Measurements from ENCODE around the gene PHF21B. TPM values are rescaled to one million over a fixed set of nuclear protein-coding genes. Genes with fewer than 3 reads are reported as not detected.

Gene PHF21B
- total RNA-seq, 1 experiment from 2014 or later: 5.9 TPM

GRCh38 chr22:44947846-44948245 lies 62.0 kb downstream of the PHF21B start:
- no peak for DNase-seq
- H3K27ac ChIP-seq (ENCODE audit: low read length): no peak overlapping the region
- H3K4me2 ChIP-seq (ENCODE audit: low read depth, low read length, poor library complexity, severe bottlenecking): no peak overlapping the region
- H3K9ac ChIP-seq (ENCODE audit: low read length): no peak overlapping the region
- H3K4me3 ChIP-seq (ENCODE audit: low read length): no peak overlapping the region
- H3K9me3 ChIP-seq (ENCODE audit: low read length): no peaks in the 10 kb centered on the region
- H3K27me3 ChIP-seq (ENCODE audit: low read length): no peaks in the 10 kb centered on the region
- no peak overlapping the region for H2AFZ ChIP-seq (ENCODE audit: low read length)
- no peaks in the 10 kb centered on the region for H4K20me1 ChIP-seq (ENCODE audit: insufficient read depth, low read depth, low read length)
- no peaks in the 10 kb centered on the region for H3K36me3 ChIP-seq (ENCODE audit: insufficient read depth, low read length)
- H3K9me2 ChIP-seq (replicated peaks; ENCODE audit: insufficient read depth, low read length): no peaks in the 10 kb centered on the region
- H3K4me1 ChIP-seq (ENCODE audit: low read length): no peaks in the 10 kb centered on the region
- H3K79me2 ChIP-seq (ENCODE audit: low read length): peaks cover 9% of the 10 kb centered on the region; the same call in 1 of the 2 replicates

- Histone ChIP-seq H2AFZ (ENCODE audit: low read length) (no peak overlapping the region), H3K9me2 (replicated peaks; ENCODE audit: insufficient read depth, low read length) (no peaks in the 10 kb centered on the region), H3K9ac (ENCODE audit: low read length) (no peak overlapping the region), H3K9me3 (ENCODE audit: low read length) (no peaks in the 10 kb centered on the region), H3K36me3 (ENCODE audit: insufficient read depth, low read length) (no peaks in the 10 kb centered on the region), H3K4me3 (ENCODE audit: low read length) (no peak overlapping the region), H3K79me2 (ENCODE audit: low read length) (peaks cover 4% of the 10 kb centered on the region; the same call in 1 of the 2 replicates), H3K27me3 (ENCODE audit: low read length) (no peaks in the 10 kb centered on the region), H4K20me1 (ENCODE audit: insufficient read depth, low read depth, low read length) (no peaks in the 10 kb centered on the region), H3K27ac (ENCODE audit: low read length) (no peak overlapping the region), H3K4me1 (ENCODE audit: low read length) (no peaks in the 10 kb centered on the region), H3K4me2 (ENCODE audit: low read depth, low read length, poor library complexity, severe bottlenecking) (no peak overlapping the region)
- DNase-seq: no peak
Observed at GRCh38 chr22:44947049-44947448, 62.8 kb downstream of the PHF21B start.

GRCh38 chr22:44944883-44945601 lies 64.8 kb downstream of the PHF21B start:
- no peaks in the 10 kb centered on the region for H4K20me1 ChIP-seq (ENCODE audit: insufficient read depth, low read depth, low read length)
- DNase-seq: no peak
- H3K36me3 ChIP-seq (ENCODE audit: insufficient read depth, low read length): no peaks in the 10 kb centered on the region
- H3K4me3 ChIP-seq (ENCODE audit: low read length): no peak overlapping the region
- no peaks in the 10 kb centered on the region for H3K27me3 ChIP-seq (ENCODE audit: low read length)
- no peaks in the 10 kb centered on the region; the same call in 1 of the 2 replicates for H3K79me2 ChIP-seq (ENCODE audit: low read length)
- no peak overlapping the region for H3K9ac ChIP-seq (ENCODE audit: low read length)
- no peak overlapping the region for H3K4me2 ChIP-seq (ENCODE audit: low read depth, low read length, poor library complexity, severe bottlenecking)
- H3K4me1 ChIP-seq (ENCODE audit: low read length): no peaks in the 10 kb centered on the region
- no peaks in the 10 kb centered on the region for H3K9me3 ChIP-seq (ENCODE audit: low read length)
- H2AFZ ChIP-seq (ENCODE audit: low read length): no peak overlapping the region
- H3K27ac ChIP-seq (ENCODE audit: low read length): no peak overlapping the region
- no peaks in the 10 kb centered on the region for H3K9me2 ChIP-seq (replicated peaks; ENCODE audit: insufficient read depth, low read length)

- Histone ChIP-seq H3K4me3 (ENCODE audit: low read length) (no peak overlapping the region), H3K27ac (ENCODE audit: low read length) (no peak overlapping the region), H2AFZ (ENCODE audit: low read length) (no peak overlapping the region), H3K9me2 (replicated peaks; ENCODE audit: insufficient read depth, low read length) (no peaks in the 10 kb centered on the region), H3K4me1 (ENCODE audit: low read length) (no peaks in the 10 kb centered on the region), H4K20me1 (ENCODE audit: insufficient read depth, low read depth, low read length) (no peaks in the 10 kb centered on the region), H3K4me2 (ENCODE audit: low read depth, low read length, poor library complexity, severe bottlenecking) (no peak overlapping the region), H3K36me3 (ENCODE audit: insufficient read depth, low read length) (no peaks in the 10 kb centered on the region), H3K9me3 (ENCODE audit: low read length) (no peaks in the 10 kb centered on the region), H3K27me3 (ENCODE audit: low read length) (no peaks in the 10 kb centered on the region), H3K9ac (ENCODE audit: low read length) (no peak overlapping the region), H3K79me2 (ENCODE audit: low read length) (no peaks in the 10 kb centered on the region; the same call in 1 of the 2 replicates)
- no peak for DNase-seq
Observed at GRCh38 chr22:44943701-44944324, 66.0 kb downstream of the PHF21B start.

GRCh38 chr22:44942979-44943700 lies 66.7 kb downstream of the PHF21B start:
- Histone ChIP-seq H3K27ac (ENCODE audit: low read length) (no peak overlapping the region), H3K79me2 (ENCODE audit: low read length) (no peaks in the 10 kb centered on the region; the same call in 1 of the 2 replicates), H3K9me2 (replicated peaks; ENCODE audit: insufficient read depth, low read length) (no peaks in the 10 kb centered on the region), H3K4me3 (ENCODE audit: low read length) (no peak overlapping the region), H3K27me3 (ENCODE audit: low read length) (no peaks in the 10 kb centered on the region), H3K4me1 (ENCODE audit: low read length) (no peaks in the 10 kb centered on the region), H4K20me1 (ENCODE audit: insufficient read depth, low read depth, low read length) (no peaks in the 10 kb centered on the region), H3K9ac (ENCODE audit: low read length) (no peak overlapping the region), H3K4me2 (ENCODE audit: low read depth, low read length, poor library complexity, severe bottlenecking) (no peak overlapping the region), H3K36me3 (ENCODE audit: insufficient read depth, low read length) (no peaks in the 10 kb centered on the region), H2AFZ (ENCODE audit: low read length) (no peak overlapping the region), H3K9me3 (ENCODE audit: low read length) (no peaks in the 10 kb centered on the region)
- DNase-seq: no peak

GRCh38 chr22:44942056-44942455 lies 67.7 kb downstream of the PHF21B start:
- Histone ChIP-seq H3K27me3 (ENCODE audit: low read length) (no peaks in the 10 kb centered on the region), H3K79me2 (ENCODE audit: low read length) (no peaks in the 10 kb centered on the region; the same call in 1 of the 2 replicates), H4K20me1 (ENCODE audit: insufficient read depth, low read depth, low read length) (no peaks in the 10 kb centered on the region), H3K9me3 (ENCODE audit: low read length) (no peaks in the 10 kb centered on the region), H3K36me3 (ENCODE audit: insufficient read depth, low read length) (no peaks in the 10 kb centered on the region), H3K9me2 (replicated peaks; ENCODE audit: insufficient read depth, low read length) (no peaks in the 10 kb centered on the region), H3K4me2 (ENCODE audit: low read depth, low read length, poor library complexity, severe bottlenecking) (no peak overlapping the region), H2AFZ (ENCODE audit: low read length) (no peak overlapping the region), H3K4me3 (ENCODE audit: low read length) (no peak overlapping the region), H3K27ac (ENCODE audit: low read length) (no peak overlapping the region), H3K4me1 (ENCODE audit: low read length) (no peaks in the 10 kb centered on the region), H3K9ac (ENCODE audit: low read length) (no peak overlapping the region)
- DNase-seq: no peak

GRCh38 chr22:44941207-44941606 lies 68.6 kb downstream of the PHF21B start:
- H3K4me3 ChIP-seq (ENCODE audit: low read length): no peak overlapping the region
- DNase-seq: no peak
- H2AFZ ChIP-seq (ENCODE audit: low read length): no peak overlapping the region
- no peaks in the 10 kb centered on the region for H3K9me2 ChIP-seq (replicated peaks; ENCODE audit: insufficient read depth, low read length)
- H3K4me2 ChIP-seq (ENCODE audit: low read depth, low read length, poor library complexity, severe bottlenecking): no peak overlapping the region
- no peak overlapping the region for H3K9ac ChIP-seq (ENCODE audit: low read length)
- H3K79me2 ChIP-seq (ENCODE audit: low read length): no peaks in the 10 kb centered on the region; the same call in 1 of the 2 replicates
- no peaks in the 10 kb centered on the region for H3K9me3 ChIP-seq (ENCODE audit: low read length)
- H3K36me3 ChIP-seq (ENCODE audit: insufficient read depth, low read length): no peaks in the 10 kb centered on the region
- no peaks in the 10 kb centered on the region for H4K20me1 ChIP-seq (ENCODE audit: insufficient read depth, low read depth, low read length)
- no peaks in the 10 kb centered on the region for H3K27me3 ChIP-seq (ENCODE audit: low read length)
- no peak overlapping the region for H3K27ac ChIP-seq (ENCODE audit: low read length)
- H3K4me1 ChIP-seq (ENCODE audit: low read length): no peaks in the 10 kb centered on the region

- H3K9me3 ChIP-seq (ENCODE audit: low read length): no peaks in the 10 kb centered on the region
- H3K27me3 ChIP-seq (ENCODE audit: low read length): no peaks in the 10 kb centered on the region
- H3K27ac ChIP-seq (ENCODE audit: low read length): no peak overlapping the region
- no peaks in the 10 kb centered on the region for H3K9me2 ChIP-seq (replicated peaks; ENCODE audit: insufficient read depth, low read length)
- no peaks in the 10 kb centered on the region; the same call in 1 of the 2 replicates for H3K79me2 ChIP-seq (ENCODE audit: low read length)
- no peak for DNase-seq
- no peaks in the 10 kb centered on the region for H4K20me1 ChIP-seq (ENCODE audit: insufficient read depth, low read depth, low read length)
- H3K4me2 ChIP-seq (ENCODE audit: low read depth, low read length, poor library complexity, severe bottlenecking): no peak overlapping the region
- H3K4me1 ChIP-seq (ENCODE audit: low read length): no peaks in the 10 kb centered on the region
- no peak overlapping the region for H3K9ac ChIP-seq (ENCODE audit: low read length)
- H3K4me3 ChIP-seq (ENCODE audit: low read length): no peak overlapping the region
- no peaks in the 10 kb centered on the region for H3K36me3 ChIP-seq (ENCODE audit: insufficient read depth, low read length)
- H2AFZ ChIP-seq (ENCODE audit: low read length): no peak overlapping the region
Observed at GRCh38 chr22:44940130-44940529, 69.7 kb downstream of the PHF21B start.
